ENCODE data around the gene PCDH19.

- TF ChIP-seq PBX3 (IDR thresholded peaks at IDR 0.05) (no peak), MAX (IDR thresholded peaks at IDR 0.05; ENCODE audit: low read depth) (no peak), POLR2AphosphoS5 (IDR thresholded peaks at IDR 0.05; ENCODE audit: low read depth, low read length) (no peak), SIN3A (IDR thresholded peaks at IDR 0.05; ENCODE audit: borderline replicate concordance, low read depth, low read length) (no peak), SMC3 (IDR thresholded peaks at IDR 0.05; ENCODE audit: low read depth, low read length) (no peak), CTCF (IDR thresholded peaks at IDR 0.05) (no peak), YY1 (IDR thresholded peaks at IDR 0.05; ENCODE audit: low read depth) (no peak)
- TF ChIP-seq, protein P1, sequence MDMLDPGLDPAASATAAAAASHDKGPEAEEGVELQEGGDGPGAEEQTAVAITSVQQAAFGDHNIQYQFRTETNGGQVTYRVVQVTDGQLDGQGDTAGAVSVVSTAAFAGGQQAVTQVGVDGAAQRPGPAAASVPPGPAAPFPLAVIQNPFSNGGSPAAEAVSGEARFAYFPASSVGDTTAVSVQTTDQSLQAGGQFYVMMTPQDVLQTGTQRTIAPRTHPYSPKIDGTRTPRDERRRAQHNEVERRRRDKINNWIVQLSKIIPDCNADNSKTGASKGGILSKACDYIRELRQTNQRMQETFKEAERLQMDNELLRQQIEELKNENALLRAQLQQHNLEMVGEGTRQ (IDR thresholded peaks at IDR 0.05; ENCODE audit: borderline replicate concordance, low read depth, low read length): no peak
Measured at GRCh38 chrX:100417681-100418080, 7.6 kb upstream of the PCDH19 start.
